HCT116 (cell line): ENCODE measurements around the gene ARID3A. TPM values are rescaled to one million over a fixed set of nuclear protein-coding genes. Genes with fewer than 3 reads are reported as not detected.

ENCODE experiments used
- ATAC-seq: fragments of 200-7000 bp; cut with Tn5 transposase; 2 replicates; pipeline ENCODE4 v1.9.1; 2020; ENCODE audit warnings: mild to moderate bottlenecking, moderate library complexity
- BruUV-seq: library from RNA; stranded (reverse); fragments of 400-500 nt; replicated peaks from 2 replicates; lab custom pipeline; 2021; lab: Mats Ljungman, UMichigan
- CTCF ChIA-PET: fragments of 300-600 bp; sonication (Branson Sonifier 250); formaldehyde crosslinking; loops from one replicate; lab custom pipeline; 2021; ENCODE audit warnings: antibody characterized with exemption; lab: Charles Lee
- POLR2A ChIA-PET: fragments of 300-600, 350-600 bp; sonication (Branson Sonifier 250); formaldehyde crosslinking; loops from one replicate; lab custom pipeline; 2021; ENCODE audit warnings: antibody characterized with exemption; lab: Charles Lee
- RAD21 ChIA-PET, 2 experiments: fragments of 300-600 bp; sonication (Branson Sonifier 250); formaldehyde crosslinking; loops; one replicate each; lab custom pipeline; 2023; ENCODE audit warnings: low total read pairs in 2 of 2; ENCODE audit not compliant: uncharacterized antibody in 2 of 2, unreplicated experiment in 2 of 2, low non-redundant PET in 1 of 2; lab: Charles Lee
- DNase-seq: peaks from one replicate; pipeline ENCODE4 v3.0.0-alpha.2; 2010; ENCODE audit warnings: low read depth, low spot score
- H2AFZ ChIP-seq: fragments of 200-600 bp; shearing (Covaris generic), sonication (generic); 2 replicates; pipeline ENCODE4 v1.6.1; 2017; ENCODE audit warnings: low read depth, mixed run types, mixed read lengths, antibody characterized with exemption, low read length; ENCODE audit not compliant: poor library complexity, severe bottlenecking
- H3K27ac ChIP-seq: 2 replicates; pipeline ENCODE4 v1.5.1; 2012; ENCODE audit warnings: low read depth, low read length
- H3K27me3 ChIP-seq: fragments of 200-600 bp; sonication (generic); 2 replicates; pipeline ENCODE4 v1.6.1; 2016; ENCODE audit warnings: mixed run types, low read length, mixed read lengths; ENCODE audit not compliant: insufficient read depth
- H3K36me3 ChIP-seq, 2 experiments: fragments of 200-500 bp in 1 of 2; fragments of 200-600 bp in 1 of 2; sonication (Bioruptor generic) in 1 of 2; sonication (generic) in 1 of 2; 2 replicates each; pipeline versions ENCODE4 v1.5.1 to v1.6.1; 2014 to 2016; ENCODE audit warnings: low read length in 2 of 2, inconsistent platforms in 1 of 2, mixed read lengths in 1 of 2, mixed run types in 1 of 2; ENCODE audit not compliant: insufficient read depth in 2 of 2, control insufficient read depth in 1 of 2
- H3K4me1 ChIP-seq, 2 experiments: fragments of 200-600 bp in 1 of 2; sonication (generic) in 1 of 2; 2 replicates each; pipeline versions ENCODE4 v1.5.1 to v1.6.1; 2012 to 2017; ENCODE audit warnings: low read length in 2 of 2, inconsistent platforms in 1 of 2, mild to moderate bottlenecking in 1 of 2, mixed read lengths in 1 of 2, mixed run types in 1 of 2, moderate library complexity in 1 of 2; ENCODE audit not compliant: insufficient read depth in 2 of 2, control insufficient read depth in 1 of 2
- H3K4me2 ChIP-seq: fragments of 200-600 bp; sonication (generic); 2 replicates; pipeline ENCODE4 v1.6.1; 2017; ENCODE audit warnings: mixed run types, low read length, mixed read lengths
- H3K4me3 ChIP-seq, 2 experiments: fragments of 200-600 bp in 1 of 2; sonication (generic) in 1 of 2; replicated peaks in 1 of 2; 2 replicates each; pipeline ENCODE4 v1.5.1; 2011 to 2016; ENCODE audit warnings: low read length in 2 of 2, control low read depth in 1 of 2, low read depth in 1 of 2, mild to moderate bottlenecking in 1 of 2, mixed read lengths in 1 of 2, mixed run types in 1 of 2
- H3K79me2 ChIP-seq: fragments of 200-600 bp; sonication (generic); 2 replicates; pipeline ENCODE4 v1.6.1; 2017; ENCODE audit warnings: mild to moderate bottlenecking, mixed run types, low read length, moderate library complexity, mixed read lengths; ENCODE audit not compliant: insufficient read depth
- H3K9ac ChIP-seq: fragments of 200-600 bp; sonication (generic); 2 replicates; pipeline ENCODE4 v1.6.1; 2016; ENCODE audit warnings: low read length, mixed read lengths
- H3K9me2 ChIP-seq: fragments of 200-600 bp; sonication (generic), shearing (Covaris generic); 2 replicates; pipeline ENCODE4 v1.6.1; 2017; ENCODE audit warnings: mixed run types, mild to moderate bottlenecking, moderate library complexity; ENCODE audit not compliant: insufficient read depth
- H3K9me3 ChIP-seq, 2 experiments: fragments of 200-500 bp in 1 of 2; fragments of 200-600 bp in 1 of 2; sonication (Bioruptor generic) in 1 of 2; sonication (generic) in 1 of 2; 2 replicates each; pipeline ENCODE4 v1.6.1; 2014 to 2017; ENCODE audit warnings: low read length in 2 of 2, mixed read lengths in 2 of 2, inconsistent platforms in 1 of 2, low read depth in 1 of 2, mild to moderate bottlenecking in 1 of 2, mixed run types in 1 of 2, moderate library complexity in 1 of 2; ENCODE audit not compliant: control insufficient read depth in 1 of 2, insufficient read depth in 1 of 2
- H4K20me1 ChIP-seq: fragments of 200-600 bp; sonication (generic), shearing (Covaris generic); 2 replicates; pipeline ENCODE4 v1.6.1; 2017; ENCODE audit warnings: mixed run types, mild to moderate bottlenecking, moderate library complexity; ENCODE audit not compliant: insufficient read depth
- EZH2 ChIP-seq: fragments of 200-600 bp; sonication (generic); IDR thresholded peaks from 2 replicates; pipeline ENCODE4 v1.6.1; 2017; ENCODE audit warnings: antibody characterized with exemption, mixed run types
- FOSL1 ChIP-seq: IDR thresholded peaks from 2 replicates; pipeline ENCODE4 v1.6.1; 2012; ENCODE audit warnings: low read depth
- JUND ChIP-seq: IDR thresholded peaks from 2 replicates; pipeline ENCODE4 v1.6.1; 2012
- POLR2A ChIP-seq: IDR thresholded peaks from 2 replicates; pipeline ENCODE4 v1.7.0; 2011; ENCODE audit warnings: borderline replicate concordance; ENCODE audit not compliant: insufficient read depth, insufficient read length; ENCODE audit errors: extremely low read depth
- SP1 ChIP-seq: IDR thresholded peaks from 2 replicates; pipeline ENCODE4 v1.6.1; 2012; ENCODE audit warnings: low read depth
- SRF ChIP-seq: IDR thresholded peaks from 2 replicates; pipeline ENCODE4 v1.6.1; 2012; ENCODE audit warnings: low read depth
- YY1 ChIP-seq: IDR thresholded peaks from 2 replicates; pipeline ENCODE4 v1.6.1; 2011; ENCODE audit warnings: low read length, low read depth, moderate library complexity, mild to moderate bottlenecking; ENCODE audit not compliant: insufficient replicate concordance; ENCODE audit errors: extremely low read depth
- ZBTB33 ChIP-seq: IDR thresholded peaks from 2 replicates; pipeline ENCODE4 v1.6.1; 2011; ENCODE audit warnings: mild to moderate bottlenecking, low read length, moderate library complexity; ENCODE audit not compliant: insufficient replicate concordance; ENCODE audit errors: extremely low read depth
- intact Hi-C: fragments of 100-400 bp; cut with micrococcal nuclease; formaldehyde crosslinking; loops from 2 replicates; pipeline ENCODE4 v1.10.0; 2022
- total RNA-seq: library from RNA; stranded (reverse); gene quantifications from one replicate; pipeline ENCODE4 v1.2.1, GENCODE V29; 2021; ENCODE audit not compliant: unreplicated experiment
- TF ChIP-seq, protein P1 (sequence below): IDR thresholded peaks from 2 replicates; pipeline ENCODE4 v1.6.1; 2012; ENCODE audit warnings: low read depth
- TF ChIP-seq, protein P2 (sequence below): IDR thresholded peaks from 2 replicates; pipeline ENCODE4 v1.6.1; 2012
- TF ChIP-seq, protein P3 (sequence below), 3 experiments: fragments of 200-600 bp in 1 of 3; sonication (generic) in 1 of 3; IDR thresholded peaks in 2 of 3; conservative IDR thresholded peaks in 1 of 3; 2 replicates each; pipeline ENCODE4 v1.5.1; 2012 to 2017; ENCODE audit warnings: low read depth in 2 of 3, low read length in 2 of 3, antibody characterized with exemption in 1 of 3, borderline replicate concordance in 1 of 3, control low read depth in 1 of 3, mild to moderate bottlenecking in 1 of 3, mixed read lengths in 1 of 3, mixed run types in 1 of 3, moderate library complexity in 1 of 3; ENCODE audit not compliant: insufficient read depth in 1 of 3
- TF ChIP-seq, protein P4 (sequence below): IDR thresholded peaks from 2 replicates; pipeline ENCODE4 v1.6.1; 2012

The ARID3A gene
- total RNA-seq, 1 experiment from 2014 or later = 21.8 TPM

DNA sequence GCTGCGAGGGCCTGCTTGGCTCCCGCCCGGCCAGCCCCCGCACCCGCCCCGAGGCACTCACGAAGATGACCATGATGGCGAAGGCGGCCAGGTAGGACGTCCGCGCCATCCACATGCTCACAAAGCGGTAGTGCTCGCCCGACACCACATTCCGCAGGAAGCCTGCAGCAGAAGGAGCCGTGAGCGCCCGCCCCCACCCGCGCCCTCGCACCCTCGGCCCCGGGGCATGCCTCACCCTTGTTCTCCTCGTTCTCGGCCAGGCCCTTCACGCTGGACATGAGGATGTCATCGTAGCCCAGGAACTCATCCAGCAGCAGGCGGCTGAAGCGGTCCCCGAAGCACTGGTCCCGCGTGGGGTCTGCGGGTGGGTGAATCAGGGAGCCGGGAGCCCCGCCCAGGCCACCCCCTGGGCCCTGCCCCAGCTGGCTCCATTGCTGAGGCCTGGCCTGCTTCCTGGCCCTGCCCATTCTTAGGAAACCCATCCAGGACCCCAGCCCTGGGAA lies 86.0 kb downstream of the ARID3A start:
- CTCF ChIA-PET = no interaction called here
- no peaks in the 10 kb centered on the region for H3K27me3 ChIP-seq
- H3K27ac ChIP-seq = no peak overlapping the region
- H2AFZ ChIP-seq = no peak overlapping the region
- no peak overlapping the region for H3K4me3 ChIP-seq
- TF ChIP-seq, protein P1, sequence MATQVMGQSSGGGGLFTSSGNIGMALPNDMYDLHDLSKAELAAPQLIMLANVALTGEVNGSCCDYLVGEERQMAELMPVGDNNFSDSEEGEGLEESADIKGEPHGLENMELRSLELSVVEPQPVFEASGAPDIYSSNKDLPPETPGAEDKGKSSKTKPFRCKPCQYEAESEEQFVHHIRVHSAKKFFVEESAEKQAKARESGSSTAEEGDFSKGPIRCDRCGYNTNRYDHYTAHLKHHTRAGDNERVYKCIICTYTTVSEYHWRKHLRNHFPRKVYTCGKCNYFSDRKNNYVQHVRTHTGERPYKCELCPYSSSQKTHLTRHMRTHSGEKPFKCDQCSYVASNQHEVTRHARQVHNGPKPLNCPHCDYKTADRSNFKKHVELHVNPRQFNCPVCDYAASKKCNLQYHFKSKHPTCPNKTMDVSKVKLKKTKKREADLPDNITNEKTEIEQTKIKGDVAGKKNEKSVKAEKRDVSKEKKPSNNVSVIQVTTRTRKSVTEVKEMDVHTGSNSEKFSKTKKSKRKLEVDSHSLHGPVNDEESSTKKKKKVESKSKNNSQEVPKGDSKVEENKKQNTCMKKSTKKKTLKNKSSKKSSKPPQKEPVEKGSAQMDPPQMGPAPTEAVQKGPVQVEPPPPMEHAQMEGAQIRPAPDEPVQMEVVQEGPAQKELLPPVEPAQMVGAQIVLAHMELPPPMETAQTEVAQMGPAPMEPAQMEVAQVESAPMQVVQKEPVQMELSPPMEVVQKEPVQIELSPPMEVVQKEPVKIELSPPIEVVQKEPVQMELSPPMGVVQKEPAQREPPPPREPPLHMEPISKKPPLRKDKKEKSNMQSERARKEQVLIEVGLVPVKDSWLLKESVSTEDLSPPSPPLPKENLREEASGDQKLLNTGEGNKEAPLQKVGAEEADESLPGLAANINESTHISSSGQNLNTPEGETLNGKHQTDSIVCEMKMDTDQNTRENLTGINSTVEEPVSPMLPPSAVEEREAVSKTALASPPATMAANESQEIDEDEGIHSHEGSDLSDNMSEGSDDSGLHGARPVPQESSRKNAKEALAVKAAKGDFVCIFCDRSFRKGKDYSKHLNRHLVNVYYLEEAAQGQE = no peak
- TF ChIP-seq, protein P2, sequence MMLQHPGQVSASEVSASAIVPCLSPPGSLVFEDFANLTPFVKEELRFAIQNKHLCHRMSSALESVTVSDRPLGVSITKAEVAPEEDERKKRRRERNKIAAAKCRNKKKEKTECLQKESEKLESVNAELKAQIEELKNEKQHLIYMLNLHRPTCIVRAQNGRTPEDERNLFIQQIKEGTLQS = no peak
- TF ChIP-seq SRF = no peak
- TF ChIP-seq FOSL1 = no peak
- RAD21 ChIA-PET = no interaction called here
- no peak overlapping the region for H3K9ac ChIP-seq
- peaks cover 2 to 5% of the 10 kb centered on the region in 2 experiments for H3K4me1 ChIP-seq
- POLR2A ChIA-PET = no interaction called here
- BruUV-seq = no TSS peak
- H4K20me1 ChIP-seq = no peaks in the 10 kb centered on the region; the same call in 1 of the 2 replicates
- intact Hi-C loops = no loop called here
- H3K79me2 ChIP-seq = peaks cover 40% of the 10 kb centered on the region
- H3K9me2 ChIP-seq = no peaks in the 10 kb centered on the region
- no peaks in the 10 kb centered on the region for H3K9me3 ChIP-seq
- no peak overlapping the region for H3K4me2 ChIP-seq
- DNase-seq (no peak), ATAC-seq (no peak)
- H3K36me3 ChIP-seq = peaks cover 3 to 4% of the 10 kb centered on the region in 2 experiments; a peak in 2 of 4 replicates

DNA sequence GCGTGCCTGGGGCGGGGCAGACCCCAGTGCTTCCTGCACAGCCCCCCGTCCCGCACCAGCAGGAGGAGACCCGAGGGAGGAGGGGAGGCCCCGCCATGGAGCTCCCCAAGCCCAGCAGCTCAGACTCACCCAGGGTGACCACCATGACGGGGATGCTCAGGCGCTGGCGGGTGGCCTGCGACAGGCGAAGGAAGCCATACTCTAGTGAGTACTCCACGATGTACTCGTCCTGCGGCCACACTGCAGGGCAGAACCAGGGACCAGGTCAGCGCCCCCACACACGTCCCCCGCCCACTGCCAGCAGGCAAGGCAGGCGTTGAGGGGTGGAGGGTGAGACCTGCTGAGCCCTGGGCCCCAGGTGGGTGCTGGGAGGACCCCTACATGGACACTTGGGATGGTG lies 86.5 kb downstream of the ARID3A start:
- POLR2A ChIA-PET = no interaction called here
- BruUV-seq = no TSS peak
- TF ChIP-seq EZH2 (no peak), ZBTB33 (no peak), JUND (no peak), YY1 (no peak), SP1 (no peak), POLR2A (no peak)
- TF ChIP-seq, protein P3, sequence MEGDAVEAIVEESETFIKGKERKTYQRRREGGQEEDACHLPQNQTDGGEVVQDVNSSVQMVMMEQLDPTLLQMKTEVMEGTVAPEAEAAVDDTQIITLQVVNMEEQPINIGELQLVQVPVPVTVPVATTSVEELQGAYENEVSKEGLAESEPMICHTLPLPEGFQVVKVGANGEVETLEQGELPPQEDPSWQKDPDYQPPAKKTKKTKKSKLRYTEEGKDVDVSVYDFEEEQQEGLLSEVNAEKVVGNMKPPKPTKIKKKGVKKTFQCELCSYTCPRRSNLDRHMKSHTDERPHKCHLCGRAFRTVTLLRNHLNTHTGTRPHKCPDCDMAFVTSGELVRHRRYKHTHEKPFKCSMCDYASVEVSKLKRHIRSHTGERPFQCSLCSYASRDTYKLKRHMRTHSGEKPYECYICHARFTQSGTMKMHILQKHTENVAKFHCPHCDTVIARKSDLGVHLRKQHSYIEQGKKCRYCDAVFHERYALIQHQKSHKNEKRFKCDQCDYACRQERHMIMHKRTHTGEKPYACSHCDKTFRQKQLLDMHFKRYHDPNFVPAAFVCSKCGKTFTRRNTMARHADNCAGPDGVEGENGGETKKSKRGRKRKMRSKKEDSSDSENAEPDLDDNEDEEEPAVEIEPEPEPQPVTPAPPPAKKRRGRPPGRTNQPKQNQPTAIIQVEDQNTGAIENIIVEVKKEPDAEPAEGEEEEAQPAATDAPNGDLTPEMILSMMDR (IDR thresholded peaks at IDR 0.05 in 2 of 3, conservative IDR thresholded peaks at IDR 0.05 in 1 of 3; ENCODE audit: borderline replicate concordance in 1 of 3, insufficient read depth in 1 of 3, low read depth in 2 of 3, low read length in 2 of 3) = no peak
- TF ChIP-seq, protein P4, sequence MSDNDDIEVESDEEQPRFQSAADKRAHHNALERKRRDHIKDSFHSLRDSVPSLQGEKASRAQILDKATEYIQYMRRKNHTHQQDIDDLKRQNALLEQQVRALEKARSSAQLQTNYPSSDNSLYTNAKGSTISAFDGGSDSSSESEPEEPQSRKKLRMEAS = no peak

More for the DNA sequence above, 86.5 kb downstream of the ARID3A start:
- no peak overlapping the region for H3K27ac ChIP-seq
- H3K36me3 ChIP-seq = peaks cover 3 to 4% of the 10 kb centered on the region in 2 experiments; a peak in 2 of 4 replicates
- H3K4me3 ChIP-seq = no peak overlapping the region
- DNase-seq = no peak
- H2AFZ ChIP-seq = no peak overlapping the region
- ChIA-PET RAD21 (no interaction called here), CTCF (no interaction called here)
- H3K4me1 ChIP-seq = peaks cover 7 to 10% of the 10 kb centered on the region in 2 experiments
- peaks cover 44% of the 10 kb centered on the region for H3K79me2 ChIP-seq
- no peak for ATAC-seq
- no peak overlapping the region for H3K4me2 ChIP-seq
- intact Hi-C loops = no loop called here
- no peaks in the 10 kb centered on the region for H3K9me3 ChIP-seq
- H4K20me1 ChIP-seq = no peaks in the 10 kb centered on the region; the same call in 1 of the 2 replicates
- H3K9me2 ChIP-seq = no peaks in the 10 kb centered on the region
- H3K9ac ChIP-seq = no peak overlapping the region
- no peaks in the 10 kb centered on the region for H3K27me3 ChIP-seq
